HG02678 (cell line): ENCODE measurements around the gene WDR37.

Experiments
- ATAC-seq: cut with Tn5 transposase; IDR thresholded peaks from one replicate; pipeline ENCODE4 v1.9.1; 2021; ENCODE audit warnings: mild to moderate bottlenecking, moderate library complexity; ENCODE audit not compliant: unreplicated experiment

WDR37 gene

GRCh38 chr10:1180836-1181235, 124.7 kb downstream of the WDR37 start:
- ATAC-seq: no peak
